GM19193 (cell line): ENCODE measurements around the gene APBB2.

Source experiments
- POLR2A ChIP-seq: IDR thresholded peaks from 4 replicates; pipeline ENCODE4 v1.6.1; 2011; ENCODE audit not compliant: insufficient read depth, insufficient read length; ENCODE audit errors: extremely low read depth

APBB2 gene

GRCh38 chr4:41143311-41144039, 70.9 kb downstream of the APBB2 start:
- TF ChIP-seq POLR2A = no peak

DNA sequence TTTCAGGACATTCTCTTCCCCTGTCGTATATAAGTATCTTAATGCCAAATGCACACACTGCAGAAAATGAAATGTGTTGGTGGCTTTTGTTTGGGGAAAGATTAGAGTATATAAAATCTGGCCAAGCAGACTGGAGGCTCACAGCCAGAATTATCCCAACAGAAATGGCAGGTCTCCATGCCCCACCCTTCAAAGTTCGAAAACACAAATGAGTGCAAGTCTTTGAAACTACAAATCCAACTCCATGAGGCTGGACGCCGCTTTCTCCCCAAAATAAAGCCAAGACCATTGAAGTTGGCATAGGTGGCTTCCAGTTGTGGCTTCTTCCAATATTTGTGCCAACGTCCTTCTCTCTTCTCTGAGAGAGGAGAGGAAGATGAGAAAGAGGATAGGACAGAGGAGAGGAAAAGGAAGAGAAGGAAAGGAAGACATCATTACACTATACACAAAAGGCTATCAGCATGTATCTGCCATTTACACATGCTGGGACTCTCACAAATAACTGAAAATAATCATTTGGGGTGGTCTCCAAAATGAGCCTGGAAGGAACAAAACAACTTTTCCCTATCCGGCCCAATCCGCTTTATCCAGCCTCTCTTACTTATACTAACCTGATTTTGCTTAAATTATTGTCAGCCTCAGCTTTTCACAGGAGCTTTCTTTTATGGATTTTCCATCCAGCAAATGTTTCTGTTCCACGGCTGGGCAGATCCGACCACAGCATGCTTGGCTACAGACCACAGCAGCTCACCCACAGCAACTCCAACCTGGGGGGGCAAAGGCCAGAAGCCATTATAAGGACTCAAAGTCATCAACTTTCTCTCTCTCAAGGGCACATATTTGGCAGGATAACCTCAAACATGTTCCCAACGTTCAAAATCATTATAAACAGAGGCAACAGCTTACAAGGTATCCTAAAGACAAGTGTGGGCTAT, 71.7 kb downstream of the APBB2 start:
- no peak for TF ChIP-seq POLR2A

- no peak for TF ChIP-seq POLR2A
These were observed 72.4 kb downstream of the APBB2 start for GRCh38 chr4:41141900-41142299.

GRCh38 chr4:41140410-41140809, 73.9 kb downstream of the APBB2 start:
- TF ChIP-seq POLR2A = no peak

- no peak for TF ChIP-seq POLR2A
These were observed 76.5 kb downstream of the APBB2 start for GRCh38 chr4:41137879-41138278.

DNA sequence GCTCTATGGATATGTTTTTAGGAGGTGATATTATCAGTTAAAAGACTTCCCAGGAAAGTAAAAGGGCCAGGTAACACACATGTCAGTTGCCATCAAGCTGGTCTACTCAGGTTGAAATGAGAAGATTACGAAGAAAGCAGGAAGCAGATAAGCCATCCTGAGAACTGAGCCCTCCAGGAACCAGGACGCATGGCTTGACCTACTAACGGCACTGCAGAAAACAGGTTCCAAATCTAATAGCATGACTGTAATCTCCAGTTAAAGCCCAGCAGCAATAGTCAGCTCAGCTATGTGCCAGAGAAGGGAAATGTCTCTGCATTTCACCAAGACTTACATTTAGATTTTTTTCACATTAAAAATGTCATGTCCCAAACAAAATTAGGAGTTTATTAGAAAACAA, 77.9 kb downstream of the APBB2 start:
- no peak for TF ChIP-seq POLR2A

- TF ChIP-seq POLR2A = no peak
These were observed 78.5 kb downstream of the APBB2 start for GRCh38 chr4:41135801-41136200.

- no peak for TF ChIP-seq POLR2A
These were observed 79.8 kb downstream of the APBB2 start for GRCh38 chr4:41134581-41134980.

DNA sequence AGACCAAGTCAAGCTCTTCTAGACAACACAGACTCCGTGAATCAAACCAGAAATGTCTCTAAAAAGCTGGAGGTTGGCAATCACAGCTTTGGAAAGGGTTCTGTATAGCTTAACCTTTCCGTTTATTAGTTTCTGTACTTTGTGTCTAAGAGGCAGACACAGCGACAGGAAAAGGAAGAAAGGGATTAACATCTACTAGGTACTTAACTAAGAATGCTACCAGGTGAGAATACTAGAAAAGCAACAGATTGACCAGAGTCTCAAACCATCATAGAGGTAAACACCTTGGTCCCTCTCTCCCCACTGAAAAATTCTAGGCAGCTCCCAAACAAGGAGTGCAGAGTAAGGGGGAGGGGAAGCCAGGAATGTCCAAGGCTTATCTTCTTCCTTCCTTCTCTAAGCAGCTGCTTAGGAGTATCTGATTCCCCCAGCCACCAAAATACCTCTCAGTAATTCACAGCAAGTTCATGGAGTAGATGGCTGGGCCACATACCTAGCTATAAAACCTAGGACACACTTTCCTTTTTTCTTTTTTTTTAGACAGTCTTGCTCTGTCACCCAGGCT, 80.8 kb downstream of the APBB2 start:
- TF ChIP-seq POLR2A = no peak

DNA sequence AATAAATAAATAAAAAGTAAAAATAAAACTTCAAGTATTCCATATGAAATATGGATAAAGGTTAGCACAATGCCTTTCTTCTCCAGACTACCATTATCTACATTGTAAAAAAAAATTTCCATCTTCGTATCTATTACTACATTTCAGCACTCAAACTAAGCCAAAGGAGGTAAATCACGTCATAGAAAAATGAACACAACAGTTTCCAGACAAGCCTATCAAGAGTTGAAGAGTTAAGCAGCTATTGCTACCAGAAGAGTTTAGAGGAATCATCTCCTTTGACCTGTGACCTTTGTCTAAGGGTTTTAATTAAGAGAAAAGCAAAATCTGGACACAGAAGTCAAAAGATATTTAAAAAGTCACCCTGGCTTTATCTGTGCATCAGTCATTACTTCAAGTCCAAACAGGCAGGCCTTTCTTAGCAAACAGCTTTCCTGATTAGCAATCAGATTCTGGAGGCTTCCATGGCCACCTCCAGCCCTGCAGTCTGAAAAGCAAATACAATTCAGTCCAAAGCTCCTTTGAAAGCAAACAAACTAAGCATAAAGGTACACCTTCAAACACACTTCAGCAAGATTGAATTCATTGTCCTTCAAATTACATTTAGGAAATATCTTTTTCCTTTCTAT, 82.2 kb downstream of the APBB2 start:
- TF ChIP-seq POLR2A = no peak

DNA sequence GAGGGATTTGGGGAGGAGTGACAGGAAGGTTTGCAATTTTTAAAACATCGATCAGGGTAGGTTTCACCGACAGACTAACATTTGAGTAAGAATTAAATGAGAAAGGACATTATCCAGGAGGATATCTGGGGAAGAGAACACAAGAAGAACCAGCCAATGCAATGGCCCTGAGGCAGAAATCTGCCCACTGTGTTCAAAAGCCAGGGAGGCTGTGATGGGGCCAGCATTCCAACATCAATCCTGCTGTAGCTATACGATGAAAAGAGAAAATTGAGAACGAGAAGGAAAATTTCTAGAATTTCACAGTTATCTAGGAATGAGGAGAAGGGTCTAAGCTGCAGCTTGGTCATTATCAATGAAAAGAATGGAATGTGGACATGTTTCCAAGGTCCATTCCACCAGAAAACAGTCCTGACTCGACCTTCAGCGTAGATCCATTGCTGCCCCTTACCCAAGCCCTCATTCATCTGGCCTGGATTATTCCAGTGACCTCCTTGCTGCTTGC, 84.4 kb downstream of the APBB2 start:
- no peak for TF ChIP-seq POLR2A

DNA sequence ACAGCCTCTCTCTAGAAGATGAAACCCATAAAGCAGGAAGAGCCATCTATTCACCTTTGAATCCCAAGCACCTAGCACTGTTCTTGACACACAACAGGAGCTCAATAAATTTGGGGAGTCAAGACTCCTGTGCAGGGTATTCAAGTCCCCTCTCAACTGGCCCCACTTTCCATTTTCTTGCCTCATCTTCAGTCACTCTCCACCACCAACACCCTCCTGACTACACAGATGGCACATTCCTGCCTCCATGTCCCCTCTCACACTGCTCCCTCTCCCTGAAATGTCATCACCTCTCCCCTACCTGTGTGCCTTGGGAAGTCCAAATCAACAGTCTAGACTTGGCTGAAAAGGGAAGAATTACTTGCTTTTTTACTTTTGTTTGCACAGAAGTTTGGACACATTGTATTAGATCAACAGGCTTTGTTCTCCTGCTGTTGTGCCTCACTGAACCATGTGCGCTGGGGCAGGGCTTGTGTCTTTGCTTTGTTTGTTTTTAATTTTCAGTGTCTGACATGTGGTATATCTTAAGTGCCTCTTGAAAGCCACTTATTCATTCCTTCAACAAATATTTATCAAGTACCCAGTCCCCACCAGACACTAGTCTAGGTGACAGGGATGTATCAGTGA, 85.1 kb downstream of the APBB2 start:
- no peak for TF ChIP-seq POLR2A

- no peak for TF ChIP-seq POLR2A
These were observed 88.6 kb downstream of the APBB2 start for GRCh38 chr4:41125558-41126311.

GRCh38 chr4:41124916-41125548, 89.3 kb downstream of the APBB2 start:
- TF ChIP-seq POLR2A = no peak

GRCh38 chr4:41122775-41123174, 91.6 kb downstream of the APBB2 start:
- TF ChIP-seq POLR2A = no peak
